HPDE6-E6E7 (cell line): Measurements from ENCODE around the gene SLC4A5.
A peak's percentile ranks its signal among the peaks of the same experiment; 100 is the strongest.
"Not testable (repeated sequence)": the region's sequence is repeated elsewhere in the genome, so short reads cannot be mapped to it uniquely, and the experiment has no call there.

Source experiments
- DNase-seq: peaks from one replicate; pipeline ENCODE4 v3.0.0; 2011; ENCODE audit warnings: missing footprints; ENCODE audit errors: extremely low spot score

Gene SLC4A5

DNA sequence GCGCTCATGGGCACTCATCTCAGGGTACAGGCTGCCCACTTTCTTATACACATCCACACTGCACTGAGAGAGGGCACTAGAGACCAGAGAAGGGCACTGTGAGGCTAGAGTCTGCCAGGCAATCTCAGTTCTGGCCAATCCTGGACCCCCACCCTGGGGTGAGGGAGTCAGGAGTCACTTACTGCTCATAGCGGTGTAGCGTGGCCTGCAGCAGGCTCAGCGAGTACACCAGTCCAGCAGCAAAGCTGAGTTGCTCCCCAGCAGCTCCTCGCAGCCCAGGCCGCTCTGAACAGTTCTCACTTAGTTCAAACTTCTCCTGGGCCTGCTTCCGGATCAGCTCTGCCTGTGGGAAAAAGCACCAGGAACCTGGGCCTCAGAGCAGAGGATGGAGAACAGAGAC, 24.6 kb upstream of the SLC4A5 start:
- no peak for DNase-seq

- no peak for DNase-seq
Measured at GRCh38 chr2:74366036-74366435, 22.8 kb upstream of the SLC4A5 start.

DNA sequence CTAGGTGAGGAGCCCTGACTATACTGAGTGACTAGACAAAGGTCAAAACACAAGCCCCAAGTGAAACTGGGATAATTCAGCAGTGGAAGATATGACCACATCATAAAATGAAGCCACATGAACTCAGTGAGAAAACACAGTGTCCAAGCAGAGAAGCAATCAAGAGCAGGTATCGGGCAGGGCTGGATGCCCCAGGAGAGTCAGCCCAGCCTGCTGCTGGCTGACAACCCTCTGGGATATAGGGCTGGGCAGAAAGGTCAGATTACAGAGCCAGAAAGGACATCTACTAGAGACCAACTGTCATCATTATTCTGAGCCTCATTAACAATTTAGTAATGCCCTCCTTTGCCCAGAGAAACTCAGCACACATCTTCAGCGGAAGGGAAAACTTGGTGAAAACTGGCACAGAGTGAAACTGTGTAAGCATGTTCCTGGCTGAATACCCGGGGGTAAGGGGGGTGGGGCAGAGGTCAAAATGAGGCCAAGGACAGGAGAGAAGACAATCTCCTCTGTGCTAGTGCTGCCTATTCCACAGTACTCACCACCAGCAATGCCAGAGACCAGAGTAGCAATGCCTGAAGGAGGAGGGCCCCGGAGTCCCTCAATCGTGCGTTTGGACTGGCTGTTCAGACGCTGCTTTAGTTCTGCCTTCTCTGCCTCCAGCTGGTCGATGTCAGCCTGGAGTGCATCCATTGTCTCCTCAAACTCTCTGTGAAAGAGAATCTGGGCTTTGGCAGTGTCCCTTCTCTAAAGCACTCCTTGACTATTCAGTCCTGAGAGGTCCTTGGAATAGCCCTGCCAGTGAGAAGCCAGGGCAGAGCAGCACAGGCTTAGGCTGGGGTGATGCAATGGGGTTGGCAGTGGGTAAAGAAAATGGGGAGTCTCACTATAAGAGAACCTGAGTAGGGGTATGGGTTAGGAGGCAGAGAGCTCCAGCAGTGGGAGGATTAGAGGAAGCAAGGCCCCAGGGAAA, 21.6 kb upstream of the SLC4A5 start:
- DNase-seq: no peak

DNA sequence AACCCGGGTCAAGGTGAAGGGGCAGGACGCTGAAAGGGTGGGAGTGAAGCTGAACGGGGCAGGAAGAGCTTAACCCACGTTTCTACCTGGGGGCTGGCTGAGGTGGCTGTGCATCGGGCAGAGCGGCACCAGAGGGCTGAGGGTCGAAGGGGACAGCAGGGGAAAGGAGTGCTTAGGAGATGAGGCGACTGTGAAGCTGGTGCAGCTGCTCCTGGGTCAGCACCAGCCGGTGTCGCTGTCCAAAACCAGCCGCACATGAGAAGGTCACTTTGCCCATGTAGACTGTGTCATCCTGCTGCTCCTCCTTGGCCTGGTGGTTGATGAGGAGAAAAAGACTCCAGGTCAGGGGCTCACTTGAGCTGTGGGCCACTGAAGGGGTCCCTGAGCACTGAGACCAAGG, 18.1 kb upstream of the SLC4A5 start:
- no peak for DNase-seq

- DNase-seq: no peak
Measured at GRCh38 chr2:74357627-74358026, 14.4 kb upstream of the SLC4A5 start.

GRCh38 chr2:74349889-74350288, 6.7 kb upstream of the SLC4A5 start:
- no peak for DNase-seq

- DNase-seq: no peak
Measured at GRCh38 chr2:74347742-74348141, 4.5 kb upstream of the SLC4A5 start.

- DNase-seq: no peak
Measured at GRCh38 chr2:74347303-74347702, 4.1 kb upstream of the SLC4A5 start.

GRCh38 chr2:74345272-74345943, 2.2 kb upstream of the SLC4A5 start:
- DNase-seq: no peak

DNA sequence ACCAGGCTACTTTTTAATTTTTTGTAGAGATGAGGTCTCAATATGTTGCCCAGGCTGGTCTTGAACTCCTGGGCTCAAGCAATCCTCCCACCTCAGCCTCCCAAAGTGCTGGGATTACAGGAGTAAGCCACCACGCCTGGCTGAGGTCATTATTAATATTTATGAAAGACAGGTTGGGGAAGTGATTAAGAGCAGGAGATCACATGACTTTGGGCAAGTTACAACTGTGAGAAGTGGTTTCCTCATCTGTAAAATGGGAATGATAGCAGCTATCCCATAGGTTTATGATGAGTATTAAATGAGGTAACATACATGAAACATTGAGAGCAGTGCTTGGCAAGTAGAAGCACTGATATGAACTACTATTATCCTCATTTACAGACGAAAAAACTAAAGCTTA, 7.0 kb downstream of the SLC4A5 start:
- not testable (repeated sequence) for DNase-seq

DNA sequence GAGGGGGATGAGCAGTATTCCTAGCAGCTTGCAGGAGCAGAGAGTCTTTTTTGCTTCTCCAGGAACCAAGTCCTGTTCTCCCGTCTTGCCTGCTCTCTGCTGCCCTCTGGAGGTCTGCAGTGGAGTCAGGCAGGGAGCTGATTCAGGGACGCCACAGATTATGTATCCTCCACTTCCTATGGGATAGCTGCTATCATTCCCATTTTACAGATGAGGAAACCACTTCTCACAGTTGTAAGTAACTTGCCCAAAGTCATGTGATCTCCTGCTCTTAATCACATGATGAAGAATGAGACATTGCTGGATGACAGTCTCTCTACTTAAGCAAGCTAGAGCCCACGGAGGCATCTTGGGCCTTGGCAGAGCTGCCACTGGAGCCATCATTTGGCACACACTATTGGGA, 8.3 kb downstream of the SLC4A5 start:
- peak; percentile 69 for DNase-seq

DNA sequence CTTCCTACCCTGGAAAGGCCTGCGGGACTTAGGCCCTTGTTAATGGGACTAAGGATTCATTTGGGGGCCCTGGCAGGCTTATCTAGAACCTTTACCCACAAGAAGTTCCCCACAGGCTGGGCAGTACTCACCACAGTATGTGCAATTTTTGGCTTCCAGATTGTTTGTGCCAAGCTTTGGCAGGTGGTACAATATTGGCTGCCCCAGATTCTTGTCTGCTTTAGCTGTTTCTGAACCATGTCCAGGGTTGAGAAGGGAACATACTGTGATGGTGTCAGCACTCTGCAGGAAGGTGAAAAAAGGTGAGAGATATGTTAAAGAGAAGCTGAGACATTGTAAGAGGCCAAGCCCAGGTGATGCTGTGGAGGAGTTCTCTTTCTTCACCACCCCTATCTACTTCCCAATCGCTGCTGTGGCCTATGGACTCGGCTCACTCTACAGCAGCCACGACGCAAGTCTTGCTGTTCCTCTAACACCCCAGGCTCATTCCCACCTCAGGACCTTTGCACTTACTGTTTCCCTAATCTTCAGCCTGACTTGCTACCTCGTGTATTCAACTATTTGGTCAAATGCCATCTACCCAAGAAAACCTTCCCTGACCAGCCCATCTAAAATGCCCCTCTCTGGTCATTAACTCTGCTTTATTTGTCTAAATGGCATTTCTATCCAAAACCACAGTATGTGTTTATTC, 9.2 kb downstream of the SLC4A5 start:
- no peak for DNase-seq

- DNase-seq: peak; percentile 35
Measured at GRCh38 chr2:74333175-74333574, 10.0 kb downstream of the SLC4A5 start.

GRCh38 chr2:74332550-74333174, 10.6 kb downstream of the SLC4A5 start:
- DNase-seq: no peak

GRCh38 chr2:74328573-74328972, 14.6 kb downstream of the SLC4A5 start:
- DNase-seq: no peak

DNA sequence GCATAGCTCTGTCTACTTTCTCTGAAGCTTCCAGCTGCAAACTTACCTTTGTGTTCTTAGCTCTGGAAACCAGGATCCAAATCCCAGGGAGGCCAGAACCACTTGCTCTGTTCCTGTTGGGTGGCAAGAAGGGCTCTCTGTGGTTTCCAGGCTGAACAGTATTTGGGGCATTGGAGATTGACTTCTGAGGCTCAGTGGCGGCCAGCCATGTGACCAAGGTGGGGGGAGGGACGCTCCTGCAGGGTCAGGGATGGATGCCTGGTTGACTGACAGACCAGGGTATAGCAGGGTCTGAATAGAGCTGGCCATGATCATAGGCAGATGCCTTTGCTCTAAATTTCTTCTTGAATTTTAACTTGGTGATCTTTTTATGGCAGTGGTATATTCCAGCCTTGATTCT, 15.1 kb downstream of the SLC4A5 start:
- DNase-seq: no peak

- no peak for DNase-seq
Measured at GRCh38 chr2:74327627-74328026, 15.6 kb downstream of the SLC4A5 start.

- DNase-seq: no peak
Measured at GRCh38 chr2:74327199-74327598, 16.0 kb downstream of the SLC4A5 start.

- no peak for DNase-seq
Measured at GRCh38 chr2:74325815-74326214, 17.4 kb downstream of the SLC4A5 start.

DNA sequence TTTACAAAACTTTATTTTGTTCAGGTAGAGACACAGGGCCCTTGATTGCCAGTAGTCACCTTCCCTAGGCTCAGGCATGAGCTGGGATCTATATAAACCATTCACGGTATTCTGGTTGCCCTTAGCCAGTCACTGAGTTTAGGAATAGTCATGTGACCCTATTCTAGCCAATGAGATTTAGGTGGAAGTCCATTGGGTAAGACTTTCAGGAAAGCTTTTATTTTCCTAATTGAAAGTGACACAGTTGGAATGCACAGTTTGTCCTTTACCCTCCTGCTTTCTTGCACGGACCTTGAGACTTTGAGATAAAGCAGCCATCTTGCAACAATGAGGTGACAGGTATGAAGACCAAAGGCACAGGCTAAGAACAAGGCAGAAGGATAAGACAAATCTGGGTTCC, 21.5 kb downstream of the SLC4A5 start:
- no peak for DNase-seq

GRCh38 chr2:74317701-74318100, 25.5 kb downstream of the SLC4A5 start:
- DNase-seq: no peak
